Ishikawa (cell line): ENCODE data around the gene BTBD8.

Experiments used
- CEBPB ChIP-seq: IDR thresholded peaks from 2 replicates; pipeline ENCODE4 v1.6.1; 2012
- CREB1 ChIP-seq: IDR thresholded peaks from 2 replicates; pipeline ENCODE4 v1.6.1; 2012; ENCODE audit warnings: low read depth
- EGR1 ChIP-seq: IDR thresholded peaks from 2 replicates; pipeline ENCODE4 v1.6.1; 2012
- EP300 ChIP-seq: IDR thresholded peaks from 2 replicates; pipeline ENCODE4 v1.6.1; 2012; ENCODE audit warnings: borderline replicate concordance
- FOXM1 ChIP-seq: IDR thresholded peaks from 2 replicates; pipeline ENCODE4 v1.6.1; 2012; ENCODE audit warnings: low read depth, borderline replicate concordance
- MAX ChIP-seq: IDR thresholded peaks from 2 replicates; pipeline ENCODE4 v1.6.1; 2012
- NFIC ChIP-seq: IDR thresholded peaks from 2 replicates; pipeline ENCODE4 v1.6.1; 2012
- RAD21 ChIP-seq: IDR thresholded peaks from 2 replicates; pipeline ENCODE4 v1.6.1; 2012; ENCODE audit warnings: low read depth
- TAF1 ChIP-seq: IDR thresholded peaks from 2 replicates; pipeline ENCODE4 v1.6.1; 2012; ENCODE audit warnings: low read depth, mild to moderate bottlenecking
- TCF12 ChIP-seq: IDR thresholded peaks from 2 replicates; pipeline ENCODE4 v1.6.1; 2012; ENCODE audit warnings: low read depth
- TEAD4 ChIP-seq: IDR thresholded peaks from 2 replicates; pipeline ENCODE4 v1.6.1; 2012
- YY1 ChIP-seq: IDR thresholded peaks from 2 replicates; pipeline ENCODE4 v1.6.1; 2012; ENCODE audit warnings: low read depth
- ZBTB7A ChIP-seq: IDR thresholded peaks from 2 replicates; pipeline ENCODE4 v1.6.1; 2012; ENCODE audit warnings: low read depth
- TF ChIP-seq, protein P1 (sequence below): IDR thresholded peaks from 2 replicates; pipeline ENCODE4 v1.6.1; 2012; ENCODE audit warnings: low read depth, mild to moderate bottlenecking
- TF ChIP-seq, protein P2 (sequence below): IDR thresholded peaks from 2 replicates; pipeline ENCODE4 v1.6.1; 2012

The BTBD8 gene

DNA sequence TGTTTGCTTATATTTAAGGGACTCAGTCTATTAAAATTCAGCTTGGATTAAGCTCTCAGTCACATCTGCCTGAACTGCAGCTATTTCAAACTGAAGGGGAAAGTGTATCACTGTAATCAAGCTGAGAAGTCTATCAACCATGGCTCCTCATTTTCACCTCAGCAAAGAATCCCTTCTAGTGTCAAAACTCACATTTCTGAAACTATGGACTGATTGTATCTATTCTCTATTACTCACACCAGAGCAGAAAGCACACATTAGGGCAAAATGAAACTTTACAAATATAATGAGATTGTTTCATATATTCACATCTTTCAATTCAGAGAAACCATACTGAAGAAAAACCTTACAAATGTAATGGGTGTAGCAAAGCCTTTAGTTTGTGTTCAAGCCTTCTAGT, 123.0 kb downstream of the BTBD8 start:
- TF ChIP-seq NFIC (no peak), MAX (no peak), CREB1 (no peak), FOXM1 (no peak), EP300 (no peak), ZBTB7A (no peak)
- TF ChIP-seq, protein P1, sequence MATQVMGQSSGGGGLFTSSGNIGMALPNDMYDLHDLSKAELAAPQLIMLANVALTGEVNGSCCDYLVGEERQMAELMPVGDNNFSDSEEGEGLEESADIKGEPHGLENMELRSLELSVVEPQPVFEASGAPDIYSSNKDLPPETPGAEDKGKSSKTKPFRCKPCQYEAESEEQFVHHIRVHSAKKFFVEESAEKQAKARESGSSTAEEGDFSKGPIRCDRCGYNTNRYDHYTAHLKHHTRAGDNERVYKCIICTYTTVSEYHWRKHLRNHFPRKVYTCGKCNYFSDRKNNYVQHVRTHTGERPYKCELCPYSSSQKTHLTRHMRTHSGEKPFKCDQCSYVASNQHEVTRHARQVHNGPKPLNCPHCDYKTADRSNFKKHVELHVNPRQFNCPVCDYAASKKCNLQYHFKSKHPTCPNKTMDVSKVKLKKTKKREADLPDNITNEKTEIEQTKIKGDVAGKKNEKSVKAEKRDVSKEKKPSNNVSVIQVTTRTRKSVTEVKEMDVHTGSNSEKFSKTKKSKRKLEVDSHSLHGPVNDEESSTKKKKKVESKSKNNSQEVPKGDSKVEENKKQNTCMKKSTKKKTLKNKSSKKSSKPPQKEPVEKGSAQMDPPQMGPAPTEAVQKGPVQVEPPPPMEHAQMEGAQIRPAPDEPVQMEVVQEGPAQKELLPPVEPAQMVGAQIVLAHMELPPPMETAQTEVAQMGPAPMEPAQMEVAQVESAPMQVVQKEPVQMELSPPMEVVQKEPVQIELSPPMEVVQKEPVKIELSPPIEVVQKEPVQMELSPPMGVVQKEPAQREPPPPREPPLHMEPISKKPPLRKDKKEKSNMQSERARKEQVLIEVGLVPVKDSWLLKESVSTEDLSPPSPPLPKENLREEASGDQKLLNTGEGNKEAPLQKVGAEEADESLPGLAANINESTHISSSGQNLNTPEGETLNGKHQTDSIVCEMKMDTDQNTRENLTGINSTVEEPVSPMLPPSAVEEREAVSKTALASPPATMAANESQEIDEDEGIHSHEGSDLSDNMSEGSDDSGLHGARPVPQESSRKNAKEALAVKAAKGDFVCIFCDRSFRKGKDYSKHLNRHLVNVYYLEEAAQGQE: no peak

DNA sequence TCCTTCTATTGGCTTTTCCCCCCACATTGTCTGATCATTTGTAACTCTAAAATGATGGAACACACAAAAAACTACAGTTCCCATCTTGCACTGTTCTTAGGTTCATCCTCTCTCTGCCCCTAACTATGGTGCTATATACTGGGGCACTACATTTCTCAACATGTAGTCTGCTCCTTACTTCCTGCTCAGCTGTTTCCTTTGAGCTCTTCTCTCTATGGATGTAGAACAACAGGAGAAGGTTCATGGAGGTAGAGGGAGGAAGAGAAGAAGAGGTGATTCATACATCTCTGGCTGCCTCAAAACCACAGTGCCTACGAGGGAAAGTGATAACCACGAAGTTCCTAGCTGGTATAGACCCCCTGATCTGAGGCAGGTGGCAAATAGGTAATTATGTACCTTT, 130.6 kb downstream of the BTBD8 start:
- TF ChIP-seq, protein P1: no peak
- no peak for TF ChIP-seq CEBPB
- TF ChIP-seq TEAD4: no peak
- no peak for TF ChIP-seq YY1
- TF ChIP-seq FOXM1: no peak
- no peak for TF ChIP-seq NFIC
- no peak for TF ChIP-seq TAF1
- TF ChIP-seq MAX: no peak
- TF ChIP-seq ZBTB7A: no peak

GRCh38 chr1:92211166-92211565, 131.0 kb downstream of the BTBD8 start:
- no peak for TF ChIP-seq TAF1

- no peak for TF ChIP-seq TAF1
- no peak for TF ChIP-seq NFIC
- TF ChIP-seq TCF12: no peak
- TF ChIP-seq RAD21: no peak
- TF ChIP-seq, protein P1: no peak
- TF ChIP-seq, protein P2, sequence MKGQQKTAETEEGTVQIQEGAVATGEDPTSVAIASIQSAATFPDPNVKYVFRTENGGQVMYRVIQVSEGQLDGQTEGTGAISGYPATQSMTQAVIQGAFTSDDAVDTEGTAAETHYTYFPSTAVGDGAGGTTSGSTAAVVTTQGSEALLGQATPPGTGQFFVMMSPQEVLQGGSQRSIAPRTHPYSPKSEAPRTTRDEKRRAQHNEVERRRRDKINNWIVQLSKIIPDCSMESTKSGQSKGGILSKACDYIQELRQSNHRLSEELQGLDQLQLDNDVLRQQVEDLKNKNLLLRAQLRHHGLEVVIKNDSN: no peak
- TF ChIP-seq EGR1: no peak
- TF ChIP-seq CREB1: no peak
- no peak for TF ChIP-seq YY1
- no peak for TF ChIP-seq ZBTB7A
Measured at GRCh38 chr1:92217721-92218120, 137.6 kb downstream of the BTBD8 start, which contains the start of gene C1orf146. C1orf146 (plus strand) TSS chr1:92217915; CDS start chr1:92231421, 13,506 bp downstream.

DNA sequence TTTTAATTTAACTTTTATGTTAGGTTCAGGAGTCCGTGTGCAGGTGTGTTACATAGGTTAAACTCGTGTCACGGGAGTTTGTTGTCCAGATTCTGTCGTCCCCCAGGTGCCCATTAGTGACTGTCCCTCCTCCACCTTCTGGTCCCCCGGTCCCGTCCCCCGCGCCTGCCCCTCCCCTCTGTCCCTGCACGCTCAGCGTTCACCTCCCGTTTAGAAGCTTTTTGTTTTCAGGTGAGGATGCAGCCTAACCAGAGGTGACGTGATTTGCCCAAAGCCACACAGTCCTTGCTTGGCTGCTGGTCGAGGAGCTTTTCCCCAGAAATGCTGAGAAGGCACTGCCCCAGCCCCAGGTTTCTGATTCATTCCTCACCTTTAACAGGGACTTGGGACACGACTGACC, 138.4 kb downstream of the BTBD8 start:
- TF ChIP-seq TEAD4 (no peak), RAD21 (no peak)

DNA sequence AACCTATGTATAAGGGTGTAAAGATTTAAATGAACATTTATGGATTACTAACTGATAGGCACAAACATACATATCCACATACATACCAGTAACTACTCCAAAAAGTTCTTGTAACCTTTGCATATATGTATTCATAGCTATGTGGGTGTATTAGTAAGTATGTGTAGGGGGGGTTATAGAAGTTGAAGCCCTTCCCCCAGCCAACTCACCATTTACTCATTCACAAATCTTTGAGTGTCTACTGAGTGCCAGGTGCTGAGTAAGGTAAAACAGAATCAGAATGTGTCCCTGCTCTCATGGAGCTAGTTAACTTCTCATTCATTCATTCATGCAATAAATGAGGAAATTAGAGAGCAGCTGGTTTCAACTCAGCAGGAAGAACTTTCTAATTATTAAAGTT, 138.9 kb downstream of the BTBD8 start:
- TF ChIP-seq, protein P1: no peak
- no peak for TF ChIP-seq CEBPB
- TF ChIP-seq NFIC: no peak
- no peak for TF ChIP-seq TEAD4
- no peak for TF ChIP-seq FOXM1
- TF ChIP-seq ZBTB7A: no peak
- TF ChIP-seq EP300: no peak
- TF ChIP-seq CREB1: no peak
- no peak for TF ChIP-seq TCF12
- TF ChIP-seq MAX: no peak
- TF ChIP-seq RAD21: no peak
- TF ChIP-seq TAF1: no peak
- no peak for TF ChIP-seq EGR1
- no peak for TF ChIP-seq YY1
- TF ChIP-seq, protein P2: no peak
